ENCODE results near the gene MRPL11.

MRPL11 gene

GRCh38 chr11:66428933-66429332, 9.7 kb downstream of the MRPL11 start:
- no peak for DNase-seq

GRCh38 chr11:66426314-66426713, 12.3 kb downstream of the MRPL11 start:
- no peak for DNase-seq

- peak; percentile 85 for DNase-seq
Measured at GRCh38 chr11:66421492-66422205, 17.0 kb downstream of the MRPL11 start.

GRCh38 chr11:66420671-66421476, 17.8 kb downstream of the MRPL11 start, which contains the start of gene NPAS4:
Gene NPAS4, plus strand, starts transcription at chr11:66421035. Its CDS starts 145 bp downstream, at chr11:66421180.
- DNase-seq: no peak

GRCh38 chr11:66419825-66420224, 18.8 kb downstream of the MRPL11 start:
- DNase-seq: no peak

- DNase-seq: no peak
Measured at GRCh38 chr11:66418986-66419308, 19.7 kb downstream of the MRPL11 start.

GRCh38 chr11:66418168-66418985, 20.3 kb downstream of the MRPL11 start:
- peak; percentile 34 for DNase-seq

GRCh38 chr11:66417000-66417399, 21.6 kb downstream of the MRPL11 start:
- no peak for DNase-seq

- no peak for DNase-seq
Measured at GRCh38 chr11:66415423-66415822, 23.2 kb downstream of the MRPL11 start.

GRCh38 chr11:66414120-66414934, 24.3 kb downstream of the MRPL11 start:
- DNase-seq: no peak

GRCh38 chr11:66413167-66413566, 25.5 kb downstream of the MRPL11 start:
- no peak for DNase-seq

- no peak for DNase-seq
Measured at GRCh38 chr11:66412110-66412509, 26.5 kb downstream of the MRPL11 start.

GRCh38 chr11:66411323-66411722, 27.3 kb downstream of the MRPL11 start:
- no peak for DNase-seq

- no peak for DNase-seq
Measured at GRCh38 chr11:66410191-66410590, 28.5 kb downstream of the MRPL11 start.

- DNase-seq: no peak
Measured at GRCh38 chr11:66409226-66409625, 29.4 kb downstream of the MRPL11 start.

- peak; percentile 94 for DNase-seq
Measured at GRCh38 chr11:66408488-66409214, 30.0 kb downstream of the MRPL11 start.

- DNase-seq: no peak
Measured at GRCh38 chr11:66407651-66408050, 31.0 kb downstream of the MRPL11 start.

- DNase-seq: no peak
Measured at GRCh38 chr11:66393954-66394353, 44.7 kb downstream of the MRPL11 start.

- no peak for DNase-seq
Measured at GRCh38 chr11:66391322-66391721, 47.3 kb downstream of the MRPL11 start.

GRCh38 chr11:66388780-66389386, 49.8 kb downstream of the MRPL11 start:
- DNase-seq: peak; percentile 72
